ENCODE results near the gene WDR82. TPM values are rescaled to one million over a fixed set of nuclear protein-coding genes. Genes with fewer than 3 reads are reported as not detected.

WDR82 gene
- total RNA-seq, 1 donor from 2014 or later: 49.2 TPM

GRCh38 chr3:52213901-52214300 lies 64.5 kb downstream of the WDR82 start:
- no peak overlapping the region for H3K4me3 Mint-ChIP-seq
- Histone ChIP-seq H3K4me3 (no peak overlapping the region), H2AFZ (replicated peaks) (no peak overlapping the region), H4K20me1 (ENCODE audit: low read depth) (no peaks in the 10 kb centered on the region), H3K4me1 (no peaks in the 10 kb centered on the region), H3K27ac (no peak overlapping the region), H3K79me2 (ENCODE audit: low read depth) (no peaks in the 10 kb centered on the region), H3K36me3 (no peaks in the 10 kb centered on the region), H3K9me3 (ENCODE audit: low read depth) (no peaks in the 10 kb centered on the region), H3F3A (ENCODE audit: low read depth) (no peaks in the 10 kb centered on the region), H3K9ac (no peak overlapping the region), H3K27me3 (no peaks in the 10 kb centered on the region), H3K4me2 (no peak overlapping the region)
- H3K9me3 Mint-ChIP-seq: no peaks in the 10 kb centered on the region
- peaks cover 37% of the 10 kb centered on the region for H3K36me3 Mint-ChIP-seq
- no peak for DNase-seq (ENCODE audit: low spot score)
- no peak overlapping the region for H3K27ac Mint-ChIP-seq
- peaks cover 3% of the 10 kb centered on the region for H3K27me3 Mint-ChIP-seq (ENCODE audit: insufficient read depth, low read depth)
- H3K4me1 Mint-ChIP-seq: no peaks in the 10 kb centered on the region
- TF ChIP-seq EZH2phosphoT487 (IDR thresholded peaks at IDR 0.05) (no peak), EZH2 (IDR thresholded peaks at IDR 0.05) (no peak), CTCF (IDR thresholded peaks at IDR 0.05) (no peak)

DNA sequence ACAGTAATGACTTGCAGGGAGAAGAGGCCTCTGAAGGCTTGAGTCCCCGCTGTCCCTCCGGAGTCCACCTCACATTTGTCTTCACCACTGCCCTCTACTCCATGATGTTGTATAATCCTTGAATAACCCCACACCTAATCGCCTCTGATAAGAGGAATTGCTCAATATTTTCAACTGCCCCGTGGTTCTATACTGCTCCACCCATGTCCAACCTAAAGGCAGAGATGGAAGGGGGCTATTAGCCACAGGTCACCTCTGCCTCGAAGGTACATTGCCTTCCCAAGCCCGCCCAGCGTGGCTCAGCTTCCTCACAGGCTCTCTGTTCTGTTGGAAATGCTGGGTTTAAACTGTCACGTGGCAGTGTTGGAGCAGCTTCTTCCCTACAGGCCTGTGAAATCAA lies 65.4 kb downstream of the WDR82 start:
- Histone ChIP-seq H3K9ac (no peak overlapping the region), H3K4me2 (no peak overlapping the region), H3K27ac (no peak overlapping the region), H3K9me3 (ENCODE audit: low read depth) (no peaks in the 10 kb centered on the region), H3F3A (ENCODE audit: low read depth) (no peaks in the 10 kb centered on the region), H4K20me1 (ENCODE audit: low read depth) (no peaks in the 10 kb centered on the region), H2AFZ (replicated peaks) (no peak overlapping the region), H3K79me2 (ENCODE audit: low read depth) (no peaks in the 10 kb centered on the region), H3K27me3 (no peaks in the 10 kb centered on the region), H3K4me3 (no peak overlapping the region), H3K4me1 (no peaks in the 10 kb centered on the region), H3K36me3 (peaks cover 4% of the 10 kb centered on the region)
- Mint-ChIP-seq H3K27ac (no peak overlapping the region), H3K27me3 (ENCODE audit: insufficient read depth, low read depth) (peaks cover 3% of the 10 kb centered on the region), H3K4me3 (no peak overlapping the region), H3K4me1 (no peaks in the 10 kb centered on the region), H3K9me3 (no peaks in the 10 kb centered on the region), H3K36me3 (peaks cover 41% of the 10 kb centered on the region)
- no peak for DNase-seq (ENCODE audit: low spot score)
- TF ChIP-seq CTCF (IDR thresholded peaks at IDR 0.05) (no peak), EZH2phosphoT487 (IDR thresholded peaks at IDR 0.05) (no peak), EZH2 (IDR thresholded peaks at IDR 0.05) (no peak)

DNA sequence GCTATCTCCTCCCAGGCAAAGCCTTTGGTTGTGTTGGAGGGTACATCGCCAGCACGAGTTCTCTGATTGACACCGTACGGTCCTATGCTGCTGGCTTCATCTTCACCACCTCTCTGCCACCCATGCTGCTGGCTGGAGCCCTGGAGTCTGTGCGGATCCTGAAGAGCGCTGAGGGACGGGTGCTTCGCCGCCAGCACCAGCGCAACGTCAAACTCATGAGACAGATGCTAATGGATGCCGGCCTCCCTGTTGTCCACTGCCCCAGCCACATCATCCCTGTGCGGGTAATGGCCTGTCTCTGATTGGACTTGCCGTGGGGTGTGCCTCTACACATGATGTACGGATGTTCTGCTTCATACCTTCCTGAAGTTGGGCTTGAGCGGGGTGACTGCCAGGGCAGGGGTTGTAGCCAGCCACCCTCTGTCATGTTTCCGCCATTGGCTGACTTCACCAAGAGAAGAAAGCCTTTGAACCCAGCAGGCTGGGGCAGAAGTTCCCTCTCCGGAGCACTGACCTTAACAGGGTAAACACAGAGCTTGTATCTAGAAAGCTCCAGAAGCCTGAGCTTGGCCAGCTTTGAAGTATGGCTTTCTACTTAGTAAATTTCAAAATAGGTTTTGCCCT lies 67.1 kb downstream of the WDR82 start:
- H3K27me3 Mint-ChIP-seq (ENCODE audit: insufficient read depth, low read depth): peaks cover 3% of the 10 kb centered on the region
- Histone ChIP-seq H4K20me1 (ENCODE audit: low read depth) (no peaks in the 10 kb centered on the region), H3K9me3 (ENCODE audit: low read depth) (no peaks in the 10 kb centered on the region), H3K27ac (no peak overlapping the region), H3F3A (ENCODE audit: low read depth) (no peaks in the 10 kb centered on the region), H3K4me1 (no peaks in the 10 kb centered on the region), H3K4me3 (no peak overlapping the region), H3K9ac (no peak overlapping the region), H3K4me2 (no peak overlapping the region), H3K79me2 (ENCODE audit: low read depth) (no peaks in the 10 kb centered on the region), H3K27me3 (no peaks in the 10 kb centered on the region), H2AFZ (replicated peaks) (no peak overlapping the region), H3K36me3 (peaks cover 10% of the 10 kb centered on the region)
- peak overlapping the region; percentile 39 for H3K4me3 Mint-ChIP-seq
- H3K36me3 Mint-ChIP-seq: peaks cover 49% of the 10 kb centered on the region
- H3K27ac Mint-ChIP-seq: no peak overlapping the region
- DNase-seq (ENCODE audit: low spot score): no peak
- no peaks in the 10 kb centered on the region for H3K4me1 Mint-ChIP-seq
- TF ChIP-seq EZH2 (IDR thresholded peaks at IDR 0.05) (no peak), CTCF (IDR thresholded peaks at IDR 0.05) (no peak), EZH2phosphoT487 (IDR thresholded peaks at IDR 0.05) (no peak)
- no peaks in the 10 kb centered on the region for H3K9me3 Mint-ChIP-seq

All from neural progenitor cell (in vitro differentiated cells).